Vagina (tissue), 2 donors: ENCODE measurements around the gene ADAM17. TPM values are rescaled to one million over a fixed set of nuclear protein-coding genes. Genes with fewer than 3 reads are reported as not detected.

Experiments used
- DNase-seq, 2 donors: peaks; one replicate each; pipeline ENCODE4 v3.0.0-alpha.2; 2017; ENCODE audit errors: extremely low spot score in 2 of 2
- H3K27ac ChIP-seq: fragments of 200-600 bp; sonication (generic); one replicate; pipeline ENCODE4 v1.5.1; 2019
- H3K27me3 ChIP-seq: fragments of 200-600 bp; sonication (generic); one replicate; pipeline ENCODE4 v1.5.1; 2019
- H3K36me3 ChIP-seq, 2 donors: fragments of 200-600 bp; sonication (generic); one replicate each; pipeline ENCODE4 v1.5.1; 2017 to 2019
- H3K4me1 ChIP-seq: fragments of 200-600 bp; sonication (generic); one replicate; pipeline ENCODE4 v1.5.1; 2019
- H3K4me3 ChIP-seq, 2 donors: fragments of 200-600 bp; sonication (generic); 1 replicate in 1 of 2; 2 replicates in 1 of 2; pipeline ENCODE4 v1.5.1; 2016 to 2019
- H3K9me3 ChIP-seq: fragments of 200-600 bp; sonication (generic); one replicate; pipeline ENCODE4 v1.5.1; 2019
- POLR2A ChIP-seq, 2 donors: fragments of 450-650 bp; IDR thresholded peaks; one replicate each; pipeline ENCODE4 v1.6.1; 2017; ENCODE audit warnings: antibody characterized with exemption in 2 of 2, mild to moderate bottlenecking in 2 of 2, moderate library complexity in 2 of 2
- POLR2AphosphoS5 ChIP-seq, 2 donors: sonication (generic); formaldehyde crosslinking; IDR thresholded peaks; one replicate each; pipeline ENCODE4 v1.9.0; 2017; ENCODE audit warnings: antibody characterized with exemption in 2 of 2, mild to moderate bottlenecking in 2 of 2, low read depth in 1 of 2; ENCODE audit not compliant: insufficient read depth in 1 of 2
- intact Hi-C: fragments of 100-400 bp; cut with DNase I; formaldehyde crosslinking; loops from one replicate; pipeline ENCODE4 v1.15.1; 2023
- total RNA-seq: library from RNA; depleted of rRNA; stranded (reverse); fragments of >200 nt; gene quantifications from one replicate; pipeline ENCODE4 v1.2.3, GENCODE V29; 2016
- TF ChIP-seq, protein P1 (sequence below), 3 experiments: fragments of 450-650 bp in 2 of 3; fragments of 200-600 bp in 1 of 3; sonication (generic) in 1 of 3; IDR thresholded peaks; one replicate each; pipeline ENCODE4 v1.5.1; 2017 to 2019; ENCODE audit warnings: antibody characterized with exemption in 3 of 3, mild to moderate bottlenecking in 2 of 3, moderate library complexity in 2 of 3

The ADAM17 gene
- total RNA-seq, 1 donor from 2014 or later: 33.4 TPM

DNA sequence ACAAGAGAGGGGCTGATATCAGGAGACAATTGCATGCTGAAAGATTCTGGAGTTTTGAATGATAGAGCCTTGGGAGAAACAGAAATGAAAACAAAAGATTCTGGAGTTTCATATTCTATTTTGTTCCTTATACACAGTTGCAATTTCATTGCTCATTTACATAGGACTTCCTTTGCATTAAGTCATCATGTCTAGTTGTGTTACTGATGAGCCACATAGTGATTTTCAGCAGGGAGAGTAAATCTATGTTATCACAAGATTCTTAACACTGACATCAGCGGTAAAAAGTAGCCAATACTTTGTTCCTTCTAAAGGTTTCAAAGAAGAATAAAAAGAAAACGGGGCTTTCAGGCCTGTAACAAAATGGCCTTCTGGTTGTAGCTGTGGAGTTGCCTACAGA, 7.1 kb downstream of the ADAM17 start:
- Histone ChIP-seq H3K36me3 (no peaks in the 10 kb centered on the region), H3K9me3 (no peaks in the 10 kb centered on the region), H3K4me3 (no peak overlapping the region), H3K27ac (no peak overlapping the region), H3K4me1 (peaks cover 91% of the 10 kb centered on the region), H3K27me3 (no peaks in the 10 kb centered on the region)
- intact Hi-C loops: no loop called here
- DNase-seq: no peak
- TF ChIP-seq, protein P1, sequence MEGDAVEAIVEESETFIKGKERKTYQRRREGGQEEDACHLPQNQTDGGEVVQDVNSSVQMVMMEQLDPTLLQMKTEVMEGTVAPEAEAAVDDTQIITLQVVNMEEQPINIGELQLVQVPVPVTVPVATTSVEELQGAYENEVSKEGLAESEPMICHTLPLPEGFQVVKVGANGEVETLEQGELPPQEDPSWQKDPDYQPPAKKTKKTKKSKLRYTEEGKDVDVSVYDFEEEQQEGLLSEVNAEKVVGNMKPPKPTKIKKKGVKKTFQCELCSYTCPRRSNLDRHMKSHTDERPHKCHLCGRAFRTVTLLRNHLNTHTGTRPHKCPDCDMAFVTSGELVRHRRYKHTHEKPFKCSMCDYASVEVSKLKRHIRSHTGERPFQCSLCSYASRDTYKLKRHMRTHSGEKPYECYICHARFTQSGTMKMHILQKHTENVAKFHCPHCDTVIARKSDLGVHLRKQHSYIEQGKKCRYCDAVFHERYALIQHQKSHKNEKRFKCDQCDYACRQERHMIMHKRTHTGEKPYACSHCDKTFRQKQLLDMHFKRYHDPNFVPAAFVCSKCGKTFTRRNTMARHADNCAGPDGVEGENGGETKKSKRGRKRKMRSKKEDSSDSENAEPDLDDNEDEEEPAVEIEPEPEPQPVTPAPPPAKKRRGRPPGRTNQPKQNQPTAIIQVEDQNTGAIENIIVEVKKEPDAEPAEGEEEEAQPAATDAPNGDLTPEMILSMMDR (IDR thresholded peaks at IDR 0.05): no peak
- TF ChIP-seq POLR2AphosphoS5 (IDR thresholded peaks at IDR 0.05; ENCODE audit: insufficient read depth in 1 of 2, low read depth in 1 of 2) (no peak), POLR2A (IDR thresholded peaks at IDR 0.05) (no peak)

DNA sequence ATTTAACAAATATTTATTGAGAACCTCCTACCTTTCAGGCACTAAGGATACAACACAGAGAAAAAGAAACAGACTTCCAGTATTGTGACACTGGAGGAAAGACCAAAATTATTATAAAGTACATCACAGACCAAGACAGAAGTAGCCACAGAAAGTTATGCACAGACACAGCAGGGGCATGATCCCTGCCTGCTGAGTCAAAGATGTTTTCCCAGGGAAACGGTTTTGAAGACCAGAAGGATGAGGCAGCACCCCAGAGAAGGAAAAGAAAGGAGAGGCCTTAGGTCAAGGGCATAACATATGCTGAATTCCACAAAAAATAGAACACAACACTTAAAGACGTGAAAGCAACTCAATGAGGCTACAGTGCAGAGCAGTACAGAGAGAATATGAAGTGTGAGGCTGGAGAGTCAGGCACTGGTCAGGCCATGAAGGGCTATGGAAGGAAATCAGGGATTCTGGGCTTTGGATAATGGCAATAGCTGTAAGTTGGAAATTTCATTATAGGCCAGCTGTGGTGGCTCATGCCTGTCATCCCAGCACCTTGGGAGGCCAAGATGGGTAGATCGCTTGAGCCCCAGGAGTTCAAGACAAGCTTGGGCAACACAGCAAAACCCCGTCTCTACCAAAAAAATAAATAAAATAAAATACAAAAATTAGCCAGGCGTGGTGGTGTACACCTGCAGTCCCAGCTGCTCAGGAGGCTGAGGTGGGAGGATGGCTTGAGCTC, 8.2 kb downstream of the ADAM17 start:
- no peak for DNase-seq
- no peak overlapping the region for H3K27ac ChIP-seq
- H3K9me3 ChIP-seq: no peaks in the 10 kb centered on the region
- H3K36me3 ChIP-seq: no peaks in the 10 kb centered on the region
- intact Hi-C loops: no loop called here
- H3K4me3 ChIP-seq: no peak overlapping the region
- peaks cover 85% of the 10 kb centered on the region for H3K4me1 ChIP-seq
- no peaks in the 10 kb centered on the region for H3K27me3 ChIP-seq
- TF ChIP-seq POLR2AphosphoS5 (IDR thresholded peaks at IDR 0.05; ENCODE audit: insufficient read depth in 1 of 2, low read depth in 1 of 2) (no peak), POLR2A (IDR thresholded peaks at IDR 0.05) (no peak)
- TF ChIP-seq, protein P1 (IDR thresholded peaks at IDR 0.05): no peak

DNA sequence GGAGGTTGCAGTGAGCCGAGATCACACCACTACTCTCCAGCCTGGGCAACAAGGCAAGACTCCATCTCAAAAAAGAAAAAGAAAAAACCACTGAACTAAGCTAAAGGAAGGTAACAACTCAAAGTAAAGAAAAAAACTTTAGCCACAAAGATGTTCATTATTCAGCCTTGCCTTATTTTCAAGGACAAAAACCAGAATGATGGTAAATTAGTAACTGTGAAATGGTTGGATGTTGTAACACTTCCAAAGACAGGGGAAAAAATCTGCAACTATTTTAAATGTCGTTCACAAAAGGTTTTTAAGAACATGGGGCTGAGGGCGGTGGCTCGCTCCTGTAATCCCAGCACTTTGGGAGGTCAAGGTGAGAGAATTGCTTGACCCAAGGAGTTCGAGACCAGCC, 10.1 kb downstream of the ADAM17 start:
- peaks cover 68% of the 10 kb centered on the region for H3K4me1 ChIP-seq
- H3K27me3 ChIP-seq: no peaks in the 10 kb centered on the region
- no peak for DNase-seq
- H3K27ac ChIP-seq: no peak overlapping the region
- TF ChIP-seq POLR2A (IDR thresholded peaks at IDR 0.05): no peak
- TF ChIP-seq, protein P1 (IDR thresholded peaks at IDR 0.05): no peak
- no peak for TF ChIP-seq POLR2AphosphoS5 (IDR thresholded peaks at IDR 0.05; ENCODE audit: insufficient read depth in 1 of 2, low read depth in 1 of 2)
- no peaks in the 10 kb centered on the region for H3K9me3 ChIP-seq
- intact Hi-C loops: no loop called here
- H3K36me3 ChIP-seq: no peaks in the 10 kb centered on the region
- no peak overlapping the region for H3K4me3 ChIP-seq

DNA sequence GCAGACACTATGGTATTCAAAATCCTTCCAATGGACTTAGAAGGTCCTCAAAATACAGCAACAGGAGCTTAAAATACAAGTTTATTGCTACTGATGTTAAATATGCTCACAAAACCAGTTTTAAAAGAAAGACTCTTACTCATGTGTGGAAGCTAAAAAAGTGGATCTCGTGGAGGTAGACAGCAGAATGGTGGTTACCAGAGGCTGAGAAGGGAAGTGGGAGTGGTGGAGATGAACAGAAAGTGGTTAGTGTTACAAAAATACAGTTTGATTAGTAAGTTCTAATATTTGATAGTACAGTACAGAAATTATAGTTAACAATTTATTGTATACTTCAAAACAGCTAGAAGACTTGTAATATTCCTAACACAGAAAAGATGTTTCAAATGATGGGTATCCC, 12.1 kb downstream of the ADAM17 start:
- Histone ChIP-seq H3K27ac (no peak overlapping the region), H3K36me3 (no peaks in the 10 kb centered on the region), H3K4me1 (peaks cover 71% of the 10 kb centered on the region), H3K4me3 (no peak overlapping the region), H3K27me3 (no peaks in the 10 kb centered on the region), H3K9me3 (no peaks in the 10 kb centered on the region)
- intact Hi-C loops: no loop called here
- TF ChIP-seq POLR2A (IDR thresholded peaks at IDR 0.05) (no peak), POLR2AphosphoS5 (IDR thresholded peaks at IDR 0.05; ENCODE audit: insufficient read depth in 1 of 2, low read depth in 1 of 2) (no peak)
- TF ChIP-seq, protein P1 (IDR thresholded peaks at IDR 0.05): no peak
- DNase-seq: no peak

DNA sequence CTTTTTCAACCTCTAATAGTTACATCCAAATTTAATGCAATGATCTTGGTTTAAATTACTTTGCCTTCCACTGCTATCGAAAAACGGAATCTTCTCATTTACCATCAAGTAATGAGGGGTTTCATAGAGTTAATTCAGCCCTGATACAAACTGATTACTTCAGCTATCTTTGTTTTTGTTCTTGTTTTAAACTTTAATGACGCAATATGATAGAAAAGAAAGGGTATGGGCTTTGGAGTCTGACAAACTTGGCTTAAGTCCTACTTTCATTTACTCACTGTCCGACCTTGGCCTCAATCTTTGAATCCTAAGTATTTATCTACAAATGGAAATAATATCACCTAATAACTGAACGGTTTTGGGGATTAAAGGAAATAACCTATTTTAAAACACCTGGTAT, 16.1 kb downstream of the ADAM17 start:
- DNase-seq: no peak
- H3K36me3 ChIP-seq: peaks cover 0 to 7% of the 10 kb centered on the region in 2 donors
- H3K9me3 ChIP-seq: no peaks in the 10 kb centered on the region
- intact Hi-C loops: no loop called here
- H3K27ac ChIP-seq: no peak overlapping the region
- no peak for TF ChIP-seq POLR2A (IDR thresholded peaks at IDR 0.05)
- TF ChIP-seq, protein P1 (IDR thresholded peaks at IDR 0.05): no peak
- no peak for TF ChIP-seq POLR2AphosphoS5 (IDR thresholded peaks at IDR 0.05; ENCODE audit: insufficient read depth in 1 of 2, low read depth in 1 of 2)
- no peaks in the 10 kb centered on the region for H3K27me3 ChIP-seq
- H3K4me1 ChIP-seq: peaks cover 36% of the 10 kb centered on the region
- no peak overlapping the region for H3K4me3 ChIP-seq
